NCI-H187 treated with DMSO at 0.1 percent for 48 hours (cell line): ENCODE data around the gene CLEC18B.
"Not testable (repeated sequence)": the region's sequence is repeated elsewhere in the genome, so short reads cannot be mapped to it uniquely, and the experiment has no call there.

Experiments used
- DNase-seq: peaks from one replicate; lab custom pipeline; 2025; lab: John Stamatoyannopoulos, UW

CLEC18B gene

GRCh38 chr16:74443624-74444346, 22.5 kb upstream of the CLEC18B start:
- not testable (repeated sequence) for DNase-seq

DNA sequence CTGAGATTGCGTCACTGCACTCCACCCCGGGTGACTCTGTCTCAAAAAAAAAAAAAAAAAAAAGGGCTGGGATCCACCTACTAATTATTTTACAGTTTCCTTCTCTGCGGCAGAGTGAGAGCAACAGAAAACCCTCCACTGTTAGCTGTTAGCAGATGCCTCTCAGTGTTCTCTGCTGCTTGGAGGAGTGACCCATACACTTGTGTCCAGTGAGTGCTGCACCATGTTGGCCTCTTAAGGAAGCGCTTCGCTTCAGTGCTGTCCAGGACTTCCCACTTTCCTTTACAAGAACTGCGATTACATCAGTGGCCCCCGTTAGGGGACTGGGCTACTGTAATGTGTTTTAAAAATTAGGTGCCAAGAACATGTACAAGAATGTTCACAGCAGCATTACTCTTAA, 18.4 kb upstream of the CLEC18B start:
- DNase-seq, result no peak

DNA sequence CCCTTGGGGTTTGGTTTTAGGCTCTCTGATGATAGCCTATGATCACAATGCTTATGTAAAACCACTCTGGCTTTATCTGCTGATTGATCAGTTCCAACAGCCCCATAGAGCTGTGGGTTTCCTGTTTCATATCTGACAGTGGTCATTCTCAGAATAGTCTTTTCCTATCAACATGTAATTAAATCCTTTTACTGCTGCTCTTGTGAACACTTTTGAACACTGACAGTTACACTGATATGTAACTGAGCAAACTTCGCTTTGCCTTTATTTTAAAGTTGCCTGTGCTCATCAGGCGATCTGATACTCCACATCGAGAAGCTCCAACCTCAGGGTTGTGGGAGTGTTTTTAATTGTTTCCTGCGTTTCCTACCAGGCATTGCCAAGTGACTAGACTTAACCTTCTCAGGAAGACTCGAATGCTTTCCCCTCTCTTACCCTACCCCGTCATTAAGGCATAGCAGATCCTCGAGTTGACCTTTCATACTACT, 17.3 kb upstream of the CLEC18B start:
- no peak for DNase-seq

DNA sequence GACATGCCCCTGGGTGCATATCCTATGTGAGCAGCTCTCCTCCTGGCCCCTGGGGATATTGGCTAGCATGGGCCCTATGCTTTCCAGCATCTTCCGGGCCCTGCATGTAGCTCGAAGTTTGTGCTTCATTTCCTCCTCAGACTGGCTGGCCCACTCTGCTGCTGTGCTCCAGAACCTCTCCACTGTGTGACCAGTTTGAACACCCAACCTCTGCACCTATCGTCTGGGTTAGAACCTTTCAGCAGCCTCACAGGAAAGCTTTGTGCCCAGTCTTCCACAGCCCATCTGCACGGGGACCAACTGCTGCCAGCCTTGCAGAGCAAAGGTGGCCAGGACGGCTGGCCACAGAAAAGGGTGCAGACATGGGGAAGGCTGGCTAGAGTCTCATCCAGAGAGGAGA, 10.2 kb upstream of the CLEC18B start:
- DNase-seq, result no peak

GRCh38 chr16:74430036-74430712, 8.9 kb upstream of the CLEC18B start:
- not testable (repeated sequence) for DNase-seq

- DNase-seq, result not testable (repeated sequence)
These were observed 7.2 kb upstream of the CLEC18B start for GRCh38 chr16:74428493-74428892.

DNA sequence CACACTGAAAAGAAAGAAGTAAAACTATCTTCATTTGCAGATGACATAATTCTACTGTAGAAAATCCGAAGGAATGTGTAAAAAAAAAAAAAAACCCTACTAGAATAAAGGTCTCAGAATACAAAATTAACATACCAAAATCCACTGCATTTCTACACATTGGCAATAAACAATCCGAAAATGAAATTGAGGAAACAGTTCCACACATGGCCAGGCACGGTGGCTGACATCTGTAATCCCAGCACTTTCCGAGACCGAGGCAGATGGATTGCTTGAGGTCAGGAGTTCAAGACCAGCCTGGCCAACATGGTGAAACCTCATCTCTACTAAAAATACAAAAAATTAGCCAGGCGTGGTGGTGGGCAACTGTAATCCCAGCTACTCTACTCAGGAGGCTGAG, 4.5 kb upstream of the CLEC18B start:
- not testable (repeated sequence) for DNase-seq

GRCh38 chr16:74423721-74424120, 2.4 kb upstream of the CLEC18B start:
- DNase-seq, result not testable (repeated sequence)

- not testable (repeated sequence) for DNase-seq
These were observed 808 bp upstream of the CLEC18B start for GRCh38 chr16:74422086-74422485.

DNA sequence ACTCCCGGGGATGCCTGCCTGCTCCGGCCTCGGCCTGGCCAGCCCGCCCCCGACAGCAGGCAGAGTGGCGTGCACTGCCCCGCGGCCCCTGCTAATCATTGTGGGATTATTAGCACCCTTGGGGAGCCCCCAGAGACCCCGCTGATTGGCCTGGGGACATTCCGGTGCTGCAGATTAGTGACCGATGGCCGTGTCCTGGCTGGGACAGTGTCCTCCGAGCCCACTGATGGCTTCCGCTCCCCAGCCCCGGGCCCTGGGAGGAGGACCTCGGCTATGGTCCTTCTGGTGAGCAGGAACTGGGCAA, 156 bp upstream of the CLEC18B start:
- not testable (repeated sequence) for DNase-seq

GRCh38 chr16:74419811-74420210, 1.5 kb downstream of the CLEC18B start:
- DNase-seq, result not testable (repeated sequence)

- DNase-seq, result not testable (repeated sequence)
These were observed 3.4 kb downstream of the CLEC18B start for GRCh38 chr16:74417897-74418296.

DNA sequence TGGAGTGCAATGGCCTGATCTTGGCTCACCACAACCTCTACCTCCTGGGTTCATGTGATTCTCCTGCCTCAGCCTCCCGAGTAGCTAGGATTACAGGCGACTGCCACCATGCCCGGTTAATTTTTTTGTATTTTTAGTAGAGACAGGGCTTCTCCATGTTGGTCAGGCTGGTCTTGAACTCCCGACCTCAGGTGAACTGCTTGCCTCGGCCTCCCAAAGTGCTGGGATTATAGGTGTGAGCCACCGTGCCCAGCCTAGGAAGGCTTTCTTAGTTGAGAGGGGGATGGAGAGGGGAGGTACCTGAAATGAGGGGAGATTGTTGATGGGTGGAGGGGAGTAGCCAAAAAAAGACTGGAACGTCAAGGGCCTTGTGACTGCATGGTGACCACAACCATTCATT, 7.4 kb downstream of the CLEC18B start:
- DNase-seq, result not testable (repeated sequence)

DNA sequence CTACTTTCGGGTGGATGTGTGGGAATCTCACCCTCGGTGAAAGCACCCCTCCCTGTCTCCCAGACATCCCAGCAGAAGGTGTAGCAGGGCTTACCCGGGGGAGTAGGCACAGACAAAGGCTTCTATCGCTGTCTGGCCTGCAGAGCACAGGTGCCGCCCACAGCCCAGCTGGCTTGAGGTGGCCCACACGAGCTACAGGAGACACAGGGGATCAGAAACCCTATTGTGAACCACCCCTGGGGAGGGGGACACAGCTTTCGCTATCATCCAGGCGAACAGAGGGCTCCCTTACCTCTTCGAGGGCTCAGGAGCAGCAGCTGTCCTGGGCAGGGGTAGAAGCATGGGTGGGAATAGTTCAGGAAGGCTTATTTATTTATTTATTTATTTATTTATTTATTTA, 7.8 kb downstream of the CLEC18B start:
- not testable (repeated sequence) for DNase-seq

DNA sequence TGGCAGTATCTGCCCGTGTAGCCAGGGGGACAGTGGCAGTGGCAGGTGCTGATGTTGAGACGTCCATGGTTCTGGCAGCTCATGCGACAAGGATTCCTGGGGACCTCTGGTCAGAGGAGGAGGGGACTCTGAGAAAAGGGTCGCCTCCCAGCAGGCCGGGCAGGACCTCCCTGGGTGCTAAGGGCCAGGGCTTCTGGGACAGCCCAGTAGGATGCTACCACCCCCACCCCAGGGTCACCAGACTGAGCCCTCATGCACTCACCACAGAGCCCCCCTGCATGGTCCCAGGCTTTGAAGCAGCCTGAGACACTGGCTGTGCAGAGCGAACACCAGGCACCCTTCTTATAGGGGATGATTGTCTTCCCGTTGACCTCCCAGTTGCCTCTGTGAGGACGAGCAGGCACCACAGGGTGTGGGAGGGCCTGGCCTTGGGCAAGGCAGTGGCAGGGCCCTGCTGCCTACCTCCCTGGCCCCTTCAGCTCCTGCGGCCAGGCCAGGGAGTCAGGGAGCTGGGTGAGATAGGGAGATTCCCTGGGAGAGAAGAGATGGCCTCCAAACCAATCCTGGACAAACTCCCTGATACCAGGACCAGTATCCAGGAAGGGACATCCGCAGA, 8.4 kb downstream of the CLEC18B start:
- not testable (repeated sequence) for DNase-seq

GRCh38 chr16:74412138-74412774, 9.0 kb downstream of the CLEC18B start:
- not testable (repeated sequence) for DNase-seq

DNA sequence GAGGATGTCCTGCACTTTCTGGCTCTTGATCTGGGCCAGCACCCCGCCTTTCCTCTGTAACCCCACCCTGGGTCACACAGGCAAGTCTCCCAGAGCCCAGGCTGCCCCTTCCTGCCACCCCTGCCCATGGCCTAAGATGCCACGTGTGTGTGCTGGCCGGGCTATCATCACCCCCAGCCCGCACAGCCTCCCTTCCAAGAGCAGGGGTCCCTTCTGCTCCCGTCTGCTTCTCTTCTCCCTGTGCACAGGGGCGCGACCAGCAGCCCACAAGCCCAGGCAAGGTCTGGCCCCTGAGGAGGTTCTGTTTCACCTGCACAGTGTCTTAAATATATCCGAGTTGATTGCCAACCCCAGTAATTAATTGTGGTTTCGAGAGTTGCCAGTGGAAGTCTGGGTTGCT, 10.3 kb downstream of the CLEC18B start:
- not testable (repeated sequence) for DNase-seq

GRCh38 chr16:74410057-74410957, 11.0 kb downstream of the CLEC18B start:
- DNase-seq, result not testable (repeated sequence)

GRCh38 chr16:74409185-74409981, 11.9 kb downstream of the CLEC18B start:
- DNase-seq, result not testable (repeated sequence)

- DNase-seq, result not testable (repeated sequence)
These were observed 13.9 kb downstream of the CLEC18B start for GRCh38 chr16:74407362-74407705.
